Measurements from ENCODE around the gene TMCO5A.

Gene TMCO5A

GRCh38 chr15:37898362-37898761, 36.1 kb upstream of the TMCO5A start:
- peaks cover 42% of the 10 kb centered on the region for H3K4me1 ChIP-seq (ENCODE audit: insufficient read depth, poor library complexity, severe bottlenecking)
- no peak for DNase-seq (ENCODE audit: low spot score)
- TF ChIP-seq CTCF (IDR thresholded peaks at IDR 0.05; ENCODE audit: poor library complexity, severe bottlenecking), result no peak
- ATAC-seq (ENCODE audit: low read depth), result peak; percentile 74
- no peaks in the 10 kb centered on the region for H3K9me3 ChIP-seq (ENCODE audit: severe bottlenecking)
- H3K27me3 ChIP-seq (ENCODE audit: insufficient read depth, poor library complexity, severe bottlenecking), result no peaks in the 10 kb centered on the region
- H3K36me3 ChIP-seq (ENCODE audit: low read depth), result no peaks in the 10 kb centered on the region
- no peak overlapping the region for H3K4me3 ChIP-seq (ENCODE audit: severe bottlenecking)
- H3K27ac ChIP-seq (ENCODE audit: poor library complexity, severe bottlenecking), result peak overlapping the region; percentile 81

- DNase-seq (ENCODE audit: low spot score) (peak; percentile 63), ATAC-seq (ENCODE audit: low read depth) (peak; percentile 96)
- H3K36me3 ChIP-seq (ENCODE audit: low read depth), result no peaks in the 10 kb centered on the region
- no peak for TF ChIP-seq CTCF (IDR thresholded peaks at IDR 0.05; ENCODE audit: poor library complexity, severe bottlenecking)
- H3K4me3 ChIP-seq (ENCODE audit: severe bottlenecking), result no peak overlapping the region
- H3K27me3 ChIP-seq (ENCODE audit: insufficient read depth, poor library complexity, severe bottlenecking), result no peaks in the 10 kb centered on the region
- H3K27ac ChIP-seq (ENCODE audit: poor library complexity, severe bottlenecking), result peak overlapping the region; percentile 81
- peaks cover 42% of the 10 kb centered on the region for H3K4me1 ChIP-seq (ENCODE audit: insufficient read depth, poor library complexity, severe bottlenecking)
- H3K9me3 ChIP-seq (ENCODE audit: severe bottlenecking), result no peaks in the 10 kb centered on the region
Measured at GRCh38 chr15:37900326-37901221, 33.9 kb upstream of the TMCO5A start.

DNA sequence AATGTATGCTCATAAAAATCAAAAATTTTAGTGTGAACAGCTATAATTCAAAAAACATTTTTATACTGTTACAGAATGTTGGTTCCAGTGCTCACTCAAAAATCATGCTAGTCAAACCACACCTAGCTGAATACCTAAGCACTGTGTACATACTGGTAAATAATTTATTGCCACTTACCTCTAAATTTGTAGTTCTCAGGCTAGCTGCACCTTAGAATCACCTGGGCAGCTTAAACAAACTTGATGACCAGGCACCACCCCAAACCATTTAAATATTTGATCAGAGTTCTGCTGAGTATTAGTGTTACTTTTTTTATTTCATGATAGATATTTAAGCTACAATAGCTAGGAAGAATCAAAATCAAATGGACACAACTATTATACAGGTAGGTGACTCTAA, 32.3 kb upstream of the TMCO5A start:
- Histone ChIP-seq H3K4me1 (ENCODE audit: insufficient read depth, poor library complexity, severe bottlenecking) (peaks cover 47% of the 10 kb centered on the region), H3K4me3 (ENCODE audit: severe bottlenecking) (no peak overlapping the region), H3K27me3 (ENCODE audit: insufficient read depth, poor library complexity, severe bottlenecking) (no peaks in the 10 kb centered on the region), H3K27ac (ENCODE audit: poor library complexity, severe bottlenecking) (peak overlapping the region; percentile 81), H3K36me3 (ENCODE audit: low read depth) (no peaks in the 10 kb centered on the region), H3K9me3 (ENCODE audit: severe bottlenecking) (no peaks in the 10 kb centered on the region)
- ATAC-seq (ENCODE audit: low read depth) (no peak), DNase-seq (ENCODE audit: low spot score) (no peak)
- TF ChIP-seq CTCF (IDR thresholded peaks at IDR 0.05; ENCODE audit: poor library complexity, severe bottlenecking), result no peak

DNA sequence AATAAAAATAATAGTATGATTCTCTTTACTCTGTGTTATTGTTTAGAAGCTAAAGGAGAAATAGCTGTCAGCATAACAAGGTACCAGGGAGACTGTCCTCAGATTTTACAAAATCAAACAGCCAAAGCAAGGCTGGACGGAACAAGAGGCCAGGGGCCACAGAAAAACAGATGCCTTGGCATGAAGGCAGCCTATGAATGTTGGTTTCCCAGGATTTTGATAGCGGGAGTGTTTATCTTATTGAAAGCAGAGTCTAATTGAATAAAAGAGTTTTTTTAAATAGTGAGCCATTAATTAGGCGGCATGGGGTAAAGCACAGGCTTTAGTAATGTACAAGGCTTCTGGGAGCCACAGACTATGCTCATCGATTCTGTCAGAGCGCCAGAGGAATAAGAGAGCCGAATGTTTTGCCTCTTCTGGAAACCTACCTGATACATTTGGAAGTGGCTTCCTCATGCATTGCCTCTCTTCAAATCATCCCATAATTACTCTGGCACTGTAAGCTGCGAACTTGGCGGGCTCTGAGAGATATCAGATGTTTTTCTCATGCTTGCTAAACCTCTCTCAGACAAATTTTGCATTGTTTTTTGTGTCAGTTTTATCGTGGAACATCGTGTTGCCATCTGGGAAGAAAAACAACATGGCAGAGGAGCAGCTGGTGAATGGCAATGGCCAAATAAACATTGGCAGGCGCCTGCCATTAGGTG, 30.4 kb upstream of the TMCO5A start:
- no peak overlapping the region for H3K27ac ChIP-seq (ENCODE audit: poor library complexity, severe bottlenecking)
- peaks cover 39% of the 10 kb centered on the region for H3K4me1 ChIP-seq (ENCODE audit: insufficient read depth, poor library complexity, severe bottlenecking)
- DNase-seq (ENCODE audit: low spot score) (no peak), ATAC-seq (ENCODE audit: low read depth) (no peak)
- H3K9me3 ChIP-seq (ENCODE audit: severe bottlenecking), result no peaks in the 10 kb centered on the region
- H3K4me3 ChIP-seq (ENCODE audit: severe bottlenecking), result no peak overlapping the region
- no peaks in the 10 kb centered on the region for H3K36me3 ChIP-seq (ENCODE audit: low read depth)
- no peaks in the 10 kb centered on the region for H3K27me3 ChIP-seq (ENCODE audit: insufficient read depth, poor library complexity, severe bottlenecking)
- TF ChIP-seq CTCF (IDR thresholded peaks at IDR 0.05; ENCODE audit: poor library complexity, severe bottlenecking), result no peak

All from RWPE2 (cell line).